ENCODE data around the gene ACOT7.

GRCh38 chr1:6279613-6280383, 113.8 kb downstream of the ACOT7 start:
- TF ChIP-seq POLR2A (IDR thresholded peaks at IDR 0.05) (no peak), CTCF (IDR thresholded peaks at IDR 0.05) (no peak)

Data from lower leg skin (tissue), 3 donors.